HG03064 (cell line): ENCODE data around the gene C11orf52.

ENCODE experiments used
- ATAC-seq: cut with Tn5 transposase; IDR thresholded peaks from one replicate; pipeline ENCODE4 v1.9.1; 2021; ENCODE audit warnings: low read depth; ENCODE audit not compliant: unreplicated experiment

C11orf52 gene

DNA sequence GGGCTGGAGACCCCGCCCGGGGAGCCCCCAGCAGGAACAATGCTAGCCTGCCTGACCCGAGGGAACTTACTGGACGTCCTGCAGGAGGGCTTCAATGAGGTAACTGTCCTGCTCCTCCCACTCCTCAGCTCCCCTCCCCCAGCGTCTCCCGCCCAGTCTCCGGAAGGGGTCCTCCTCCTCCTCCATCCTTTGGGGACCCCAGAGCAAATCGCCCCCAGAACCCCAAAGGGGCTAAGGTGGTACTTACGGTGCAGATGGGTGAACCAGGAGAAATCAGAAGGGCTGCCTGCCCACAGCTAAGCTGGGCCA lies 18.7 kb downstream of the C11orf52 start:
- ATAC-seq: no peak

DNA sequence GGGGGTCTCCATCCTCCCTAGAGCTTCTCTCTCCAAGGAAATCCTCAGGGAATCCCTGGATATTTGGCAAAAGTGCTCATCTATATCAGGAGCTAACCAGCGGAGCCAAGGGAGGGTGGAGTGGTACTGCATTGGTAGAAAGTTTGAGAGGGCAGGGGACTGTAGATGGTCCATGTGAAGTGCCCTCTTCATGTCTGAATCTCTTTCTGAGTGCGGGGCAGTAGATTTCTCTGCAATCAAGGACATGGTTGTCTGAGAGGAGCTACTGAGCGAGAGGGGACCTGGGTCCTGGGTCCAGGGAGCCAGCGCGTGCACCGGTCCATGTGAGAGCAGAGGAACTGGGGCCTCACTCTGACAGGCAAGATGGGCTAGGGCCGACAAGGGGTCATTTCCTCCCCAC lies 19.1 kb downstream of the C11orf52 start:
- ATAC-seq: no peak

DNA sequence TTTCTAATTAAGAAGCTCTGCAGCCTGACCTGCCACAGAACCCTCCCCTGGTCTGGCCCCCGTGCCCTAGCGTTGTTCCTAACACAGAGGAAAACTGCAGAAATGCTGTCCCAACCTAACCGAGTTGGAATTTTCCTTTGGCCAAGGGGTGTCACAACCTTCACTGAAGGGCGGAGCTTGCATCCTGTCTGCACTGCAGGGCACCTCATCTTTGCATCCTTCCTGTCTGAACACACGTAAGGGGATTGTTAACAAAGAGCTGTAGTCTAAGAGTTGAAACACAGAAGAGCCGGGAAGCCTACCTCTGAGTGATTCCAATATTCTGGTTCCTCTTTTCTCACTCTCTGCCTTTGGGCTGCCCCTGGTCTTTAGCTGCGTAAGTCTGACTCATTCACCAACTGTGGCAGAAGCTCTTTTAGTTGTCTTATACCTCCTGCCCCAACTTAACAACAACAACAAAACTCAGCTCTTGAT lies 20.0 kb downstream of the C11orf52 start:
- peak; percentile 79 for ATAC-seq

DNA sequence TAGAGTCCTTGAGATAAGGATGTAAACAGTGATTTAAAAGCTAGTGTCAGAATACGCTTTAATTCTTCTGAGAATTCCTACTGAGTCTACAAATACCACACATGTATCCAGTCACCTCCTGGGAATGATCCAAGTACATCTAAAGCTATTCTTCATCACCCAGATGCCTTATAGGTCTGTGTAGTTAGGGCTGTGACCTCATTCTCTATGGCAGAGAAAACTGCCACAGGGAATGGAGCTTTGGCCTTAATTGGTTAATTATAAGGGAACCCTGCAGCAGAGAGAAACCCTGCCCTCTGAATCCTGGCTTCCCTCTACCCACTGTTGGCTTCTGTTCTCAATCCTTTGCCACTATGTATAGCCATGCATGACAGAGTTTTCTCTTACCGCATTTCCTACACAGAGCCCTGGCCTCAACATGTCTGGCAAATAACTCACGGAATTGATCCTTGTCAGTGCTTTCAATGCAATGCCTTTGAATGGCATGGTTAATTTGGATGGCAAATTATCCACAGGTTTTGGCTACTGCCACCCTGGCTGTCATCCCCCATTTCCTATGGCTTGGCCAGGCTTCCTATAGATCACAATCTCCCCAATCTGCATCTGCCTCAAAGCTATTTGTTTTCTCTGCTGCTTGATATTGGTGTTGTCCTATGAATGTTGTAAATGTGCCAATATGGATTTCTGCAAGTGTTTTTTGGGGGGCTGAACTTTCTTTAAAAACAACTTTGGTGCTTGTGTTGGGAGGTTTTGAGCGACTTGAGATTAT lies 21.3 kb downstream of the C11orf52 start:
- no peak for ATAC-seq

DNA sequence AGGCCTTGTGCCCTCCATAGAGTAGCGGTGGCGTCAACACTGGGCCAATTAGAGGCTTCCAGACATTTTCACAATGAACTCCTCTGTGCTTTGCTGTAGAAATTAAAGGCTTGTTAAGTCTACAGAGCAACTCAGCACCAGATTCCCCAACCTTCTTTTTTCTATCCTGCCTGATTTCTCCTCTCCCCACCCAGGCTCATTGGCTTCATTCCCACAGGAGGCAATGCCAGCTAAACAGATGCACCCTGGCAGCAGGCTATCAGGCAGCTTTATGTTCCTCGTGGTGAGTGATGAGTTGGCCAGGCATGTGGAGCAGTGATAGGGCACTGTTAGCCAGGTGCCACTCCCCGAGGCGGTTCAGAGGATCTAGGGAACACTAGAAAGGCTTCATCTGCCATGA lies 23.2 kb downstream of the C11orf52 start:
- ATAC-seq: no peak

DNA sequence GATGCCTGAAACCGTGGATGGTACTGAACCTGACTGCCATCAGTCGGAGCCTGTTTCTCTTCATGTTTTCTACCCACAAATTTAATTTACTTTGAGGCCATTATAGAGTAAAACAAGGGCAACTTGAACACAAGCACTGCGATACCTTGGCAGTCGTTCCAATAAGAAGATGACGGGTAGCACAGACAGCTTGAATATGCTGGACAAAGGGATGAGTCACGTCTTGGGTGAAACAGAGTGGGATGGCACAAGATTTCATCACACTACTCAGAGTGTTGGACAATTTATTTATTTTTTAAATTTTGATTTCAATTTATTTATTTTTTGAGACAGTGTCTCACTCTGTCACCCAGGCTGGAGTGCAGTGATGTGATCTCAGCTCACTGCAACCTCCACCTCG lies 24.1 kb downstream of the C11orf52 start:
- no peak for ATAC-seq

DNA sequence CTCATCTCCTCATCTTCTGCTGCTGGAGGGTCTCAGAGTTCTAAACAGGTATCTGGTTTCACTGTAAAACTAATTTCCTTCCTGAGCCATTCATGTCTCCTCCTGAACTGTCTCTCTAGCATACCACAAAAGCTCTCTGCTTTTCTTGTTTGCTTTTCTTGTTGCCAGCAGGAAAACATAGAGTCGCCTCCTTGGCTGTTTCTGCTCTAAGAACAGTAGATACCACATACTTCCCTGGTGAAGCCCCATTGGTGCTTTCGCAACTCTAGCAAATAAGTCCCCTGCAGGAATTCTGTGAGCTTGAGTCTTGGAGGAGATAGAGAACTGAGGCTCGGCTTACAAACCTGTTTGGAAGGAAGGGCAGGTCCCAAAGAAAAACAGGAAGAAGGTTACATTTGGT lies 25.4 kb downstream of the C11orf52 start:
- ATAC-seq: no peak

DNA sequence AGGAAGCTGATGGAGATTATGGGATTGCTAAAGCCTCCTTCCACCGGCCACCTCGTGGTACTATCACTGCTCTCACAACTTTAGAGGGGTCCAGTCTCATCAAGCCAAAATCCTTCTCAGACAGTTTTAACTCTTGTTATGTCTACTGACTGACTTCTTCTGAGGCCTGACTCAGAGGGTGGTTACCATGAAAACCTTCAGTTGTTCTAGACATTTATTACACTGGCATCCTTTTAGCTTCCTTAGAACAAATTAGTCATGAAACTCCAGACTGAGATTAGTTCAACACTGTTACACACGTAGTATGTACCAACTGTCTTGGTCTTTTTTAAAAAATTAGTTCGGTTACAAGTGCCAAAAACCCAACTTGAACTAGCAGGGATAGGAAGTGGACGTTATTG lies 25.9 kb downstream of the C11orf52 start:
- no peak for ATAC-seq

DNA sequence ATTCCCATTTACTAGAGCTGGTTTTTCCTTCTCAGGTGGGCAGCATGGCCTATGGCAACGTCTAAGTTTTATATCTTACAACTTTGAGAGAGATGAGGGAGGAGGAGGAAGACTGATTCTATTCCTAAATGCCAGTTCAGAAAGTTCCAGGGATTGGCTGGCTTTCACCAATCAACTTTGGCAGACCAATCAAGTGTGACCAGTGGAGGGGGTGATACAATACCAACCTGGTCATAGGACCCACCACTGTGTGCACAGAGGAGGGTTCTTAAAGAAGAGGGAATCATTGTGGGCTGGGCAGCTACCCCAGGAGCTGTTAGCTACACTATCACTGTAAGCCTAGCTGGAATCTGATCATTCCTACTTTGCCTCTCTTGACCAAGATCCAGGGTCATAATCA lies 26.5 kb downstream of the C11orf52 start:
- no peak for ATAC-seq

DNA sequence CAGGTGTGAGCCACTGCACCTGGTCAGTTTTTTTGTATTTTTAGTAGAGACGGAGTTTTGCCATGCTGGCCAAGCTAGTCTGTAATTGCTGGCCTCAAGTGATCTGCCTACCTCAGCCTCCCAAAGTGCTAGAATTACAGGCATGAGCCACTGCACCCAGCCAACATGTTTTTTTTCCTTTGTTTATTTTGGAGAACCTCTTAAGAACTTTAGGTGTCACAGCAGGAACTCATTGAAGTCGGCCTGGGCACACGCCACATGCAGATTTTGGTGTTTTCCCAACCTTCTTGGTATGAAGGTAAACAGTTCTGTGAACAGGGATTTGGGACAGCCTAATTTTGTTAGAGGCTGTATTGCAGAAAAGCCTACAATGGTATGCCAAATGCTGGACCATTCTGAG lies 27.8 kb downstream of the C11orf52 start:
- no peak for ATAC-seq

DNA sequence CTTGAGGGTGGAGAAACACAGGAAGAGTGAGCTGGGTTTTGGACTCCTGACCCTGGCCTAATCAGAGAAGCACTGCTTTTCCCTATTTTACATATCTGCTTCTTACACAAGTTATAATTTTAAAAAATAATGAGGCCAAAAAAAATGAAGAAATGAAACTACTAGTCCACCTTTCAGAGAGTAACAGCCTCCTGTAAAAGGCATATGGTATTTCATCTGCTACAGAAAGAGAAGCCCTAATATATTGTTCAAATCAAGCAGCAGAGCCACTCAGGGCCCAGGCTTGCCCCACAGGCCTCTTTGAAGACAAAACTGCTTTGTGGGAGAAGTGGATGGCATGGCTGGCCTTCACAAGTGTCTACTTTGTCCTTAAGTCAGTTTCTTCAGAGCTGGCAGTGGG lies 28.4 kb downstream of the C11orf52 start:
- ATAC-seq: no peak

DNA sequence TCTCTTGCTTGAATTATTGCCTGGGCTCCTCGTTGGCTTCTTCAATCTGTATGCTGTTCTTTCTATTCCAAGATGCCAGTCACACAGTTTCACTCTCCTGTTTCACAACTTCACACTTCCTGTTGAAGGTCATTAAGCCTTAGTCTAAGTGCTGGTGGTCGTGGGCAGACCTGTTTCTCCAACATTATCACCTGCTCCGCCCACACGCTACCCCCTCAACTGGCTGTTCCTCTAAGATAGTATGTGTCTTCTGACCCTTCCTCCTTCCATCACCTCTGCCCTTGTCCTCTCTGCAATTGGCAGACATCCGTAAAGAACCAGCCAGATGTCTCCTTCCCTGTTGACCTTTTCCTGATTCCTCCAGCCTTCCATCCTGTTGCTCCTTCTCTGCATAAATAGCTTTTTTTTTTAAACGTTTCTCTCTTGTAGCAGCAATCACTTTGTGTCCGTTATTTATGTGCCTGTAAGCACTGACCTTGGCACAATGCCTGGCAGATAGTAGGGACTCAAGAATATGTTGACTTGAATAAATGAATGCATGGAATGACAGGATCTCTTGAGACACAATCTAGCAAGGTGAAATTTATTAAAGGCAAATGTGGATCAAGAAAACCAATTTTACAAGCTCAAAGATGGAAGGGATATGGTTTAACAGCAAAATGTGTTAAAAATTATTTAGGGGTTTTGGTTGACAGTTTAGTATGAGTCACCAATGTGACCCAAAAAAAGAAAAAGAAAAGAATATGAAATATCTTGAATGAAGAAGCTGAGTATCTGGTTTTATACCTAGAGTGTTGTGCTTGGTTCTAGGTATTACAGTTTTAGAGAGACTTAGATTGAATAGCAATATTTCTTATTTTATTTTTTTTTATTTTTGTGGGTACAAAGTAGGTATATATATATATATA lies 31.1 kb downstream of the C11orf52 start:
- no peak for ATAC-seq

DNA sequence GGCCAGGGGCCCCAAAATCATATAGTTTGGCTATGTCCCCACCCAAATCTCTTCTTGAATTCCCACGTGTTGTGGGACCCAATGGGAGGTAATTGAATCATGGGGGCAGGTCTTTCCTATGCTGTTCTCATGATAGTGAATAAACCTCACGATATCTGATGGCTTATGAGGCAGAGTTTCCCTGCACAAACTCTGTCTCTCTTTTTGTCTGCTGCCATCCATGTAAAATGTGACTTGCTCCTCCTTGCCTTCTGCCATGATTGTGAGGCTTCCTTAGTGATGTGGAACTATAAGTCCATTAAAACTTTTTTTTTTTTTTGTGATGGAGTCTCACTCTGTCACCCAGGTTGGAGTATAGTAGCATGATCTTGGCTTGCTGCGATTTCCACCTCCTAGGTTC lies 32.9 kb downstream of the C11orf52 start:
- ATAC-seq: no peak

DNA sequence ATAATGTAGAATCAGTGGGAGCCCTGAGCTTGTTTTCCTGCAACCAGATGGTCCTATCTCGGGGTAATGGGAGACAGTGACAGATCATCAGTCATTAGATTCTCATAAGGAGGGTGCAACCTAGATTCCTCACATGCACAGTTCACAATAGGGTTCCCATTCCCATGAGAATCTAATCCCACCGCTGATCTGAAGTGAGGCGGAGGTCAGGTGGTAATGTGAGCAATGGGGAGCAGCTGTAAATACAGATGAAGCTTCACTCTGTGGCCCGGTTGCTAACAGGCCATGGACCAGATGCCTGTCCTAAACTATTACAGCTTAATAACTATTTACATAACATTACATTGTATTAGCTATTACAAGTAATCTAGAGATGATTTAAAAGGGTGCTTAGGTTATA lies 35.4 kb downstream of the C11orf52 start:
- ATAC-seq: no peak

DNA sequence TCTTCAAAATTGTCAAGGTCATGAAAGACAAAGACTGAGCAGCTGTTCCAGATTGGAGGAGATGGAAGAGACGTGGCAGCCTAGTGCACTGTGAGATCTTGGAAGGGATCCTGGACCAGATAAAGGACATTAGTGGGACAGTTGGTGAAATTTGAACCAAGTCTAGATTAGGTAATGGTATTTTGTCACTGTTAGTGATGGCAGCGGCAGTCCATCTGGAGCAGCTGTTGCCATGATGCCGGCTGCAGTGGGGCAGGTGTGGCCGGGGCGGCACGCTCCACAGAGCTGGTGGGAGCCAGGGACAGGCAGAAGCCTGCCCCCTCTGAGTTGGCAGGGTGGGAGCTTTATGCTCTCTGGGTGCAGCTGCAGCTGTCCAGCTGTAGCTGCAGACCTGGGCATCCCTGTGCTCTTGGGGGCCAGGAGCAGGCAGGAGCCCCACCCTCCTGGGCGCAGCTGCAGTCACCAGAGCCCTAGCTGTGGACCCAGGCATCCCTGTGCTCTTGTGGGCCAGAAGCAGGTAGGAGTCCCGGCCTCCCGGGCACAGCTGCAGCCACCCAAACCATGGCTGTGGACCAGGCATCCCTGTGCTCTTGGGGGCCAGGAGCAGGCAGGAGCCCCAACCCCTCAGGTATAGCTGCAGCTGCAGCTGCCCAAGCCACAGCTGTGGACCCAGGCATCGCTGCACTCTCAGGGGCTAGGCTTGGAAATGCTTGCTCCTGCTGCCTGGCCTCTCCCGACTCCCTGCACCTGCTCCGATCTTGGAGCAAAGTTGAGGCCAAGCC lies 39.1 kb downstream of the C11orf52 start:
- ATAC-seq: no peak

DNA sequence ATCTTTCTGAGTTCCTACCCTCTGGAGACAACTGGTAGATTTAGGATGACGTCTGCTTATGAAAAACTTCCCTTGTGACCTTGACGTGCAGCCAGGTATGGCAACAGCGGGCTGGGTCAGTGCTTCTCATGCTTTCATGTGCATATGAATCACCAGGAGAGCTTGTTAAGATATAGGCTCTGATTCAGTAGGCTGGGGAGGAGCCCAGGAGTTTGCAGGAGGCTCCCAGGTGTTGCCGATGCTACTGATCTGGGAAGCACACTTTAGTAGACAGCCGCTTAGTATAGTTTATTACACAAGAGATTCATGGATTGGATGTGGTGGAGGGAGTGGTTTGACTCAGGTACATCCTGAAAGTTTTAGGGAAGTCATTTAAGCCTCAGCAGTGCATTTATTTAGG lies 42.2 kb downstream of the C11orf52 start:
- ATAC-seq: no peak

DNA sequence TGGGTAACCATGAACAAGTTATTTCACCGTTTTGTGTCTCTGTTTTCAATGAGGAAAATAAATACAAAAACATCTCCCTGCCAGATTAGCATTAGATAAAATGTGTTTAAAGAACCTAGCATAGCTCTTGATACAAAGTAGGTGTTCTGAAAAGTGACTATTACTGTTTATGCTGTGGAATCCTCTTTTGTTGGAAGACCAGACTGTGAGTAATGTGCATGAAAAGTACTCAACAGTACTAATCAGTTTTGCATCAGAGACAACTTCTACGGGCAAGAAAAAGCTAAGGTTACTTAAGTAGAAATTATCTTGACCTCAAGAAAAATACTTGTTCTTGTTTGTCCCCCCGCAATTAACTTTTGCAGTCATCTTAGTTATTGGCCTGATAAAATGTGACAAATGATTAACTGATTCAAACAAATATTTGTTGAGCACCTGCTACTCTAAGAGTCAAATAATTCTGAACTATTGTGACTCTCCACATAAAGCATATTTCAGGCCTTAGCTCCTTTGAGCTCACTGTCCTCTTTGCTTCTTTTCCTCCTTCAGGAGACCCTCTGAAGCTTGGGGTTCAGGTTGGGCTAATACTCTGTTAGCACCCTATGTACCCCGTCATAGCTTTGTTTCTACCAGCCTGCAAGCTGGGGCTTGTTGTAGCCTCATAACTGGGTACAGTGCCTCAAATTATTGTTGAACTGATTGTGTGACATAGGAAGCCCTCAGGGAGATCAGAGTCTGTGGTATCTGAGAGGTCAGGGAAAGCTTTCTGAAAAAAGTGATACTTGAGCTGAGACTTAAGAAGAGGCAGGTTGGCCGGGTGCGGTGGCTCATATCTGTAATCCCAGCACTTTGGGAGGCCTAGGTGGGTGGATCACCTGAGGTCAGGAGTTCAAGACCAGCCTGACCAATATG lies 42.9 kb downstream of the C11orf52 start:
- ATAC-seq: no peak

DNA sequence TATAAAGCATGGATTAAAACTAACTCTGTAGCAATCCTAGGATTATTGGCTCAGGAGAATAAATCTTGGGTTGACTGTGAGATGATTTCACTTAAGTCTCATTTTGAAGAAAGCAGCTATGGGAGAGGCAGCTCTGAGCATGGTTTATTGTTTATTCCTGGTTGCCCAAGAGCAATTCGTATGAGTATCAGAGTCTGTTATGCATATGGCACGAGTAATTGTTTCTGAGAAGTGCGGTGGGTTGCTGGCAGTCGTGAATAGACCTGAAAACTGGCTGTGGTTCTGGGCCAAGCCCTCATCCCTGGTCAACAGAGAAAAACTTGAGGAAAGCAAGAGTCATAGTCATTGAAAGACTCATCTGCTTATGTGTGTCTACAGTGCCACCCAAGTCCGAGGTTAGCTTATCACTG lies 45.2 kb downstream of the C11orf52 start:
- no peak for ATAC-seq

DNA sequence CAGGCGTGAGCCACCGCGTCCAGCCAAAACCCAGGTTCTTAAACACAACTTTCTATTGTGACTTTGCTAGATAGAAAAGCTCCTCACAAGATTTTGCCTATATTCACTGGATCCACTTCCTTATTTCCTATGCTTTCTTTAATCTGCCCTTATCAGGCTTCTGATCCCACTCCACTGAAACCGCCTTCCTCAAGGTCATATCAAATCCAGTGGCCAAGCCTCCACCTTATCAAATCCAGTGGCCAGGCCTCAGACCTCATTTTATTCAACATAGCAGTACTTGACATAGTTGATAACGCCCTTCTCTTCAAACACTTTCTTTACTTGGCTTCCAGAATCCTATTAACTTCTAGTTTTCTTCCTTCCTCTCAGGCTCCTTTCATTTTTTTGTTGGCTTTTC lies 48.0 kb downstream of the C11orf52 start:
- no peak for ATAC-seq

DNA sequence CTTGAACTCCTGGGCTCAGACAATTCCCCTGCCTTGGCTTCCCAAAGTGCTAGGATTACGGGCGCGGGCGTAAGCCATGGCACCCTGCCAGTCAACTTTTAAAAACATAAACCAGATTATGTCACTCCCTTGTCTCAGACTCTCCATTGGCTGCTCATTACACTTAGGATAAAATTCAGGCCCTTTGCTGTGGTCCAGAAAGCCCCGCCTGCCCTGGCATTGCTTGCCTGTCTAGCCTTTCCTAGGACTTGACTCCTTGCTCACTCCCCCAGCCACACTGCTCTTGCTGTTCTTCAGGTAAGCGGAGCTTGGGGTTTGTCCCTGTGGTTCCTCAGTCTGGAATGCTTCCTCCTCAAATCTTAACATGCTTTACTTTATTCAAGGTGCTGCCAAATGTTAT lies 48.9 kb downstream of the C11orf52 start:
- ATAC-seq: no peak
